Skeletal muscle tissue (tissue), 4 donors: ENCODE data around the gene CERK. TPM values are rescaled to one million over a fixed set of nuclear protein-coding genes. Genes with fewer than 3 reads are reported as not detected.

Experiments
- H3K27ac ChIP-seq: one replicate; pipeline ENCODE4 v1.7.0; 2013; ENCODE audit warnings: mild to moderate bottlenecking, low read depth, low read length, inconsistent platforms
- H3K27me3 ChIP-seq, 3 donors: one replicate each; pipeline ENCODE4 v1.7.0; 2013; ENCODE audit warnings: low read length in 3 of 3; ENCODE audit not compliant: control insufficient read depth in 3 of 3, insufficient read depth in 3 of 3
- H3K36me3 ChIP-seq, 3 donors: one replicate each; pipeline ENCODE4 v1.7.0; 2013; ENCODE audit warnings: low read length in 3 of 3; ENCODE audit not compliant: control insufficient read depth in 3 of 3, insufficient read depth in 3 of 3
- H3K4me1 ChIP-seq, 3 donors: one replicate each; pipeline ENCODE4 v1.7.0; 2013; ENCODE audit warnings: low read length in 3 of 3, mild to moderate bottlenecking in 3 of 3; ENCODE audit not compliant: control insufficient read depth in 3 of 3, insufficient read depth in 3 of 3
- H3K4me3 ChIP-seq, 3 donors: one replicate each; pipeline ENCODE4 v1.7.0; 2013; ENCODE audit warnings: low read length in 3 of 3
- H3K9ac ChIP-seq, 3 donors: one replicate each; pipeline ENCODE4 v1.7.0; 2013; ENCODE audit warnings: low read length in 3 of 3, mild to moderate bottlenecking in 3 of 3, moderate library complexity in 2 of 3, low read depth in 1 of 3
- H3K9me3 ChIP-seq, 3 donors: one replicate each; pipeline ENCODE4 v1.7.0; 2013; ENCODE audit warnings: low read length in 3 of 3; ENCODE audit not compliant: control insufficient read depth in 3 of 3
- total RNA-seq: library from RNA; depleted of rRNA; stranded (reverse); fragments of >200 nt; gene quantifications from one replicate; pipeline ENCODE4 v1.2.3, GENCODE V29; 2014
- donor health status: Osteomylitis.

The CERK gene
- total RNA-seq, 1 donor from 2014 or later = 18.3 TPM

DNA sequence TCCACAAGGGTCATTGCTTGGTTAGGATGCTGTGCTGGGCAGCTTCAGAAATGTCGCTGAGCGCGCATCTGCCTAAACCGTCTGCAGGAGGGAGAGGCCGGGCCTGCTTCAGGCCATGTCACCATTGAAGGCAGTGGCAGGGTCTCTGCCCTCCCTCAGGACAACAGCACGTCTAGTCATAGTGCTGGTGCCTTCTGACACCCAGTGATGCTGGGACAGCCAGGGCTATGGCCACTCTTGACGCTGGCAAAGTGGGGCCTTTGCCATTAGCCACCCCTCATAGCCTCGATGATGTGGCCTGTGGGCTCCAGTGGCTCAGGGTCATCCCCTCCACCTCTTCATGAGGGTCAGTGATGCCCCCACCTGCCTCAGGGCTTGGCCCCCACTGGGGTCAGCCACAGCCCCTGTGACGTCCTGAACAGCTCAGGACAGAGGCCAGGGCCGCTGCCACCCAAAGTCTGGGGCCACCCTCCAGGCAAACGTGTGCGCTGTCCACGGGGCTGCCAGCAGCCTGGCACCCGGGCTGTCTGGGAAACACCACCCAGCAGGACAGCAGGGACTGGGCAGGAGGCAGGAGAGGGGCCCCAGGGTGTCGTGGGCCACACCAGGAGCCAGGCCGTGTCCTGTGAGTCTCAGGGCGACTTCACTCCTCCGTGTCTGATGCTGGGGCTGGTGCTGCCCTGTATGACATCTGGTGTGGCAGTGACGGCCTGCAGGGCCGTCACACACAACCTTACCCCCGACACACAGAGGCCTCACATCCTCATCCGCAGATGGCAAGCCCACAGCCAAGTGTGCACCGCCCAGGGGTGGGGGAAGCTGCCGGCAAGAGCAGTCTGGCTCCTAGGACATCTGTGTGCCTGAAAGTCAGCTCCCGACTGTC, 42.5 kb downstream of the CERK start:
- no peak overlapping the region for H3K27ac ChIP-seq
- H3K4me3 ChIP-seq = no peak overlapping the region
- H3K36me3 ChIP-seq = peaks cover 66 to 75% (median 67%) of the 10 kb centered on the region in 3 donors
- H3K4me1 ChIP-seq = no peaks in the 10 kb centered on the region
- H3K27me3 ChIP-seq = no peaks in the 10 kb centered on the region
- H3K9ac ChIP-seq = no peak overlapping the region
- H3K9me3 ChIP-seq = no peaks in the 10 kb centered on the region

DNA sequence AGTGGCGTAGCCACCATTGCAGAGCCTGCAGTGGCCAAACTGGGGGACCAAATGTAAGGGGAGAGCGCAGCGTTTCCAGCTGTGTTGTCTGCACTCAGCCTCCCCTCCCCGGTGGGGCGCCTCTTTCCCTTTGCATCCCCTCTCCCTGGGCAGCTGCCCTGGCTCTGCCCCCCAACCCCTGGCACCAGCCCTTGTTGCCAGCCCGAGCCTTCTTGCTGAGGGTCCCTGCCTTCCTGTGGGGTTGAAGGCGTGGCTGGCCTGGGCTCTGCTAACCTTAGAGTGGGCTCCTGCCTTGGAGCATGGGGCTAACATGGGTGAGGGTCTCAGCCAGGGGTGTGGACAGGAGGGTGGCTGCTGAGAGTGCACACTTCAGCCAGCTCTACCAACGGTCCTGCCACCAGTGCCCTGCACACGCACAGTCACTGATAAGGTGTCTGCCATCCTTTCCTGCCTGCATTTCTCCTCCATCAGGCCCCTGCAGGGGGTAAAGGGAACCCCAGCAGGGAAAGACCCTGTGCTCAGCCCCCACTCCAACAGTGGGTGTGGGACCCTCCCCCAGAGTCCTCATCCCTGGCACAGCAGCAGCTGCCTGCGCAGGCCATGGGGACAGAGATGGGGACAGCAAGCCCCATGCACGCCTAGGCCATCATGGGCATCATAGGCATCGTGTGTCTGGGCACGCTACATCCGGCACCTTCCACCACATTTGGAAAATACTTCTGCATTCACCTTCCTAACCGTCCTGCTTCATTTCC, 43.5 kb downstream of the CERK start:
- H3K4me3 ChIP-seq = no peak overlapping the region
- H3K27me3 ChIP-seq = no peaks in the 10 kb centered on the region
- H3K4me1 ChIP-seq = peaks cover 0 to 2% (median 0%) of the 10 kb centered on the region in 3 donors
- peaks cover 68 to 78% (median 72%) of the 10 kb centered on the region in 3 donors for H3K36me3 ChIP-seq
- no peaks in the 10 kb centered on the region for H3K9me3 ChIP-seq
- H3K27ac ChIP-seq = no peak overlapping the region
- H3K9ac ChIP-seq = no peak overlapping the region

DNA sequence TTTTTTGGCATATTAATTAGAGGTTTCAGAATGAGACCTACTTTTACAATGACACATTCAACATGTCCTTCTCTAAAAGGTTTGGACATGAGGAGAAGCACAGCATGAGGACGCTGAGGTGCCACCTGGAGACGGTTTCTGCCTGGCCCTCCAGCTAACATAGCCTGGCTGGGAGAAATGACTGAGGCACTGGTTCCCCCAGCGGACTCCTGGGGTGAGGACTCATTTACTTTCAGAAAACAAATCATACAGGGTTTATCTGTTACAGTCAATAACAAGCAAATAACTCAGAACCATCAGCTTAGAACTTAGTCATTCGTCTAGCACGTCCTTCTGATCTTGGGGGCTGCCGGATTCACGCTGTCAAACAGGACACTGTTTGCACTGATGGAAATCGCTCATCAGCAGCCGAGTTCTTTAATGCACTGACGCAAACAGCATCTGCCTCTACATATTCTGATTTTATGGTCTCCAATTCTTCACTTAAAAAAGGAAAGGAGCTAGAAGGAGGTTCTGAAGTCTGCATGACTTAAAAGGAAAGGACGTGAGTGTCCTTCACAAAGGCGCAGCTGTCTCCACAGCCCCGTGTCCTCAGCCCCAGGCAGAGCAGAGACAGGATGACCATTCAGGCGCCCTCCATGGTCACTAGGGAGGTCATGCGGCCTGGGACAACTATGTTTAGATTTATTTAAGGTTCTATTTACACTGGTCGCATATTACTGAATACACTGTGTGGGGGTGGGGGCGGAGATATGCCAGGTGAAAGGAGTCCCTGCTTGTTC, 44.2 kb downstream of the CERK start:
- Histone ChIP-seq H3K36me3 (peaks cover 66 to 78% (median 69%) of the 10 kb centered on the region in 3 donors), H3K27me3 (no peaks in the 10 kb centered on the region), H3K9ac (no peak overlapping the region), H3K9me3 (no peaks in the 10 kb centered on the region), H3K4me1 (peaks cover 0 to 2% (median 0%) of the 10 kb centered on the region in 3 donors), H3K27ac (no peak overlapping the region), H3K4me3 (no peak overlapping the region)

DNA sequence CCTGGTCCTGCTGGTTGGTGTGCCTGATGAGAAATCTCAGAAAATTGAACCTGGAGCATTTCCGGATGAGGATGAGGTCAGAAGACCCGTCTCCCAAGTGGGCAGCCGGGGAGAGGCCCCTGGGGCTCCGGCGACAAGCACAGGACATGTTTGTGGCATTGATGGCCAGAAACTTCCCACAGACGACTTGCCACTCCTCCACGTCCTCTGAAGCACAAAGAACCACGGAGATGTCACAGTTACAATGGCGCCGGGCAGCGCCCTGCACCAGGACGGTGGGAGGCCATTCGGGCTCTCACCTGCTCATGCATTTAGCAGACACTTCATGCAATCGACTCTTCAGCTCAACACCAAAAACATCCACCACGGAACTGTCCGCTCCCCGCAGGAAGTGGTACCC, 46.5 kb downstream of the CERK start:
- no peaks in the 10 kb centered on the region for H3K27me3 ChIP-seq
- H3K4me3 ChIP-seq = no peak overlapping the region
- peaks cover 0 to 6% (median 0%) of the 10 kb centered on the region in 3 donors for H3K4me1 ChIP-seq
- H3K36me3 ChIP-seq = peaks cover 64 to 77% (median 66%) of the 10 kb centered on the region in 3 donors
- H3K27ac ChIP-seq = no peak overlapping the region
- no peaks in the 10 kb centered on the region for H3K9me3 ChIP-seq
- H3K9ac ChIP-seq = no peak overlapping the region

DNA sequence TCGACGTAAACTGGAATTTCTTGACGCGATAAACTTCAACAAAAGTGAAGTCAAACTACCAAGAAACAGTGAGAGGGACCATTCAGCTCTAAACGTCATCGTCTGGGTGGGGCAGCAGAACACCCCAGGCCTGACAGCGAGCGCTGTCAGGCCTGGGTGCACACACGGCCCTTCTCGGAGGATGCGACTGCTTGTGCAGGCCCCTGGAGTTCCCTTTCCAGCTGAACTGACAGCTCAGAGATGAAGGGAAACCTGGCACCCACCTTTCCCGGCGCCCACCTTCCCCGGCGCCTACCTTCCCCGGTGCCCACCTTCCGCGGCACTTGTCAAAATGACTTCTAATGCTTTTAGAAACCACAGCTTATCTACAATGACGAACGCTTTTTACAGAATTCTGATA, 47.9 kb downstream of the CERK start:
- H3K9me3 ChIP-seq = no peaks in the 10 kb centered on the region
- peaks cover 60 to 76% (median 61%) of the 10 kb centered on the region in 3 donors for H3K36me3 ChIP-seq
- H3K4me3 ChIP-seq = no peak overlapping the region
- no peak overlapping the region for H3K9ac ChIP-seq
- no peaks in the 10 kb centered on the region for H3K27me3 ChIP-seq
- H3K27ac ChIP-seq = no peak overlapping the region
- H3K4me1 ChIP-seq = peaks cover 0 to 14% (median 2%) of the 10 kb centered on the region in 3 donors

DNA sequence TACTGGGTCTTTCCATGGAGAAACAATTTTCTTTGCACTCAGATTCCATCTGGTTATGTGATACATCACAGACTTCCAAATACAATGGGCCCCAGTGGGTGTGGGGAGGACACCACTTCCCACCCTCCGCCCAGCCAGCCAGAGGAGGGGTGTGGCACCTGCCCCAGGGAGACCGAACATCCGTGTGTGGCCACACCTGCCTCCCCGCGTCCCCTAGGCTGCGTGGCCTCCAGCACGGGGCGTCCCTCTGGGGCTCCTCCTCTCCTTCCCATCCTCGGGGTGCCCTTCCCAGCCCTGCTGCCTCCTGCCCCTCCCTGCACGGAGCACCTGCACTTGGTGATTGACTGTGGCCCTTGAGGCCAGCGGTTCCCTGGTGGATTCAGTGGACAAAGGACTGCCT, 49.1 kb downstream of the CERK start:
- no peak overlapping the region for H3K9ac ChIP-seq
- peak overlapping the region; percentile 28 for H3K27ac ChIP-seq
- H3K36me3 ChIP-seq = peaks cover 48 to 64% (median 50%) of the 10 kb centered on the region in 3 donors
- H3K9me3 ChIP-seq = no peaks in the 10 kb centered on the region
- no peaks in the 10 kb centered on the region for H3K27me3 ChIP-seq
- H3K4me3 ChIP-seq = no peak overlapping the region
- peaks cover 0 to 17% (median 2%) of the 10 kb centered on the region in 3 donors for H3K4me1 ChIP-seq

DNA sequence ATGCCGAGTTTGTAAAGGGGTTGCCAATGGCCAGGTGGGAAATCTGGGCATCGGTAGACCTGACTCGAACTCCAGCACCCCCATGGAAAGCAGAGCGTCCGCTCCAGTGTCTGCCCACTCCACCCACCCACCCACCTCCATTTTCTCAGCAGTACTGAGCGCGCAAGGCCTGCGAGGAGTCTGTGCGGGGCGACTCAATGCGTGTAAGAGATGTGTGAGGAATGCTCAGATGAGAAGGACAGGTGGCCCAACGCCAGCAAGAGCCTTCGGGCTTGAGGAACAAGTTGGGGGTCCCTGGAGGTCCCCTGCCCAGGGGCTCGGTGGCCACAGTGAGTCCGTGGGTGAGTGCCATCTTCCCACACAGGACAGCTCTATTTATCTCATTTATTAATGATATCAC, 50.6 kb downstream of the CERK start:
- no peaks in the 10 kb centered on the region for H3K9me3 ChIP-seq
- peaks cover 37 to 52% (median 42%) of the 10 kb centered on the region in 3 donors for H3K36me3 ChIP-seq
- no peak overlapping the region for H3K27ac ChIP-seq
- no peaks in the 10 kb centered on the region for H3K27me3 ChIP-seq
- H3K4me3 ChIP-seq = no peak overlapping the region
- H3K9ac ChIP-seq = no peak overlapping the region
- peaks cover 0 to 17% (median 2%) of the 10 kb centered on the region in 3 donors for H3K4me1 ChIP-seq

DNA sequence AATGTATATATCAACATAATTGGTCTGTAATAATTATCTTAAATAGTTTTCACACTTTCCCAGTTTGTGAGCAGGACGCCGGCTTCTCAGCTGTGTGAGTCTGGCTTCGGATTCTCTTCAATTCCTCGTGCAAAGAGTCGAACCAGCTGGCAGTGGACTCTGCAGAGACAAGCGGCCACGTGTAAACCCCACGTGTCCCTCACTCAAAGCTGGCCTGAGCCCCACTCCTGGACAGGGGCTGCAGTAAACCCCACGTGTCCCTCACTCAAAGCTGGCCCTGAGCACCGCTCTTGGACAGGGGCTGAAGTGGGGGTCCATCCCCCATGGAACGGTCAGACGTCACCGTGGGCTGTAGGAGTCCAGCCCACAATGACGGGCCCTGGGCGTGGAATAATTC, 51.0 kb downstream of the CERK start:
- H3K9ac ChIP-seq = no peak overlapping the region
- peaks cover 0 to 17% (median 2%) of the 10 kb centered on the region in 3 donors for H3K4me1 ChIP-seq
- H3K27ac ChIP-seq = no peak overlapping the region
- H3K27me3 ChIP-seq = no peaks in the 10 kb centered on the region
- H3K36me3 ChIP-seq = peaks cover 37 to 52% (median 43%) of the 10 kb centered on the region in 3 donors
- H3K9me3 ChIP-seq = no peaks in the 10 kb centered on the region
- no peak overlapping the region for H3K4me3 ChIP-seq

DNA sequence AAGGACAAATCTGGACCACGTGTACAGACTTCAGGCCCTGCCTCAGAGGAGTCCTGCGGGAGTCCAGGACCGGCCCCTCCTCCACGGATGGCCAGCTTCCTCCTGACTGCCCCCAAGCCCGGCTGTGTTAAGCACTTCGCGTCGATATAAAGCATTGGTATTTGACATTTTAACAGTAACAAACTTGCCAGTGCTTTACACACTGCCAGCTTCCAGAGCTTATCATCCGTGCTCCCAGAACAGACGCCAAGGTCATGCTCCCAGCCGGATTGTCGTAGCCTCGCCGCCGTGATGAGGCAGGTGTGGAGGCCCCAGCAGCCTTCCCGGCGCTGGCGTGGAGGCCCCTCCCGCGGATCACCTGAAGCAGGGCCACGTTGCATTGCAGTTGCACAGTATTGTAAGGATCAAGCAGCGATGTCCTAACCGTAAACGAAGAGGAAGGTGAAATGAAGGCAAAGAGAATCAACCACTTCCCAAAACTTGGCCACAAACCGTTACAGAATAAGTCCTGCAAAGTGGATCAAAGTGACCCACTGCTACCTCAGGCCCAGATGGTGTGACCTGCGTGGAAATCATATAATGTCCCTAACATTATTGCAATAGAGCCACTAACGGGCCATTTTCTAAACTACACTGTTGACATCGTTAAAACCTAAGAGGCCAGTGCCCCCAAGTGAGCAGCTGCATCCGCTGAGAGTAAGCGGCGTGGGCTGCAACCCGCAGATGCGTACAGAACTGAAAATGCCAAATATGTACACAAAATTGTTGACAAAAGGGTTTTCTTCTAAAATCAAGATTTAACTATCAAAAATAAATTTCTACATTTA, 51.6 kb downstream of the CERK start:
- Histone ChIP-seq H3K4me3 (no peak overlapping the region), H3K9me3 (no peaks in the 10 kb centered on the region), H3K4me1 (peaks cover 0 to 19% (median 2%) of the 10 kb centered on the region in 3 donors), H3K27me3 (no peaks in the 10 kb centered on the region), H3K9ac (no peak overlapping the region), H3K36me3 (peaks cover 32 to 46% (median 38%) of the 10 kb centered on the region in 3 donors), H3K27ac (peak overlapping the region; percentile 64)
